Activated naive CD4-positive, alpha-beta T cell treated with anti-CD3 and anti-CD28 coated beads, Interleukin-2, amount 10 ng/mL, durations not matched to agents 7 days and 5 days (primary cell): Measurements from ENCODE around the gene PKD1.
"Not testable (repeated sequence)": the region's sequence is repeated elsewhere in the genome, so short reads cannot be mapped to it uniquely, and the experiment has no call there.

ENCODE experiments used
- CTCF ChIA-PET: fragments of 350-600 bp; sonication (Branson Sonifier 250); formaldehyde crosslinking; loops from one replicate; lab custom pipeline; 2021; ENCODE audit warnings: antibody characterized with exemption; lab: Charles Lee
- DNase-seq: peaks from one replicate; pipeline ENCODE4 v3.0.0-alpha.2; 2020
- H3K27ac Mint-ChIP-seq: one replicate; pipeline ENCODE4 v1.8.0; 2021; ENCODE audit warnings: mild to moderate bottlenecking, moderate library complexity, mixed read lengths
- H3K27me3 Mint-ChIP-seq: one replicate; pipeline ENCODE4 v1.8.0; 2021; ENCODE audit warnings: mild to moderate bottlenecking, mixed read lengths
- H3K36me3 Mint-ChIP-seq: one replicate; pipeline ENCODE4 v1.8.0; 2021; ENCODE audit warnings: mixed read lengths
- H3K4me1 Mint-ChIP-seq: one replicate; pipeline ENCODE4 v1.8.0; 2021; ENCODE audit warnings: mixed read lengths
- H3K4me3 Mint-ChIP-seq: one replicate; pipeline ENCODE4 v1.8.0; 2021; ENCODE audit warnings: mild to moderate bottlenecking, moderate library complexity, mixed read lengths
- H3K9me3 Mint-ChIP-seq: one replicate; pipeline ENCODE4 v1.8.0; 2021; ENCODE audit warnings: mixed read lengths

Gene PKD1

GRCh38 chr16:2150418-2151187 lies 14.9 kb upstream of the PKD1 start:
- no peaks in the 10 kb centered on the region for H3K9me3 Mint-ChIP-seq
- no peak overlapping the region for H3K4me3 Mint-ChIP-seq
- CTCF ChIA-PET, result interaction anchor here (0.6 to 1.0 kb wide), 4 partner anchors 10 to 351 kb away, joined by 3 to 4 read pairs (median 3); no protein-coding TSS in a partner anchor
- H3K27me3 Mint-ChIP-seq, result peaks cover 42% of the 10 kb centered on the region
- no peak overlapping the region for H3K27ac Mint-ChIP-seq
- peaks cover 18% of the 10 kb centered on the region for H3K36me3 Mint-ChIP-seq
- DNase-seq, result no peak
- H3K4me1 Mint-ChIP-seq, result peaks cover 37% of the 10 kb centered on the region

GRCh38 chr16:2149630-2150417 lies 14.1 kb upstream of the PKD1 start:
- H3K27ac Mint-ChIP-seq, result no peak overlapping the region
- peaks cover 37% of the 10 kb centered on the region for H3K4me1 Mint-ChIP-seq
- H3K27me3 Mint-ChIP-seq, result peaks cover 44% of the 10 kb centered on the region
- H3K9me3 Mint-ChIP-seq, result no peaks in the 10 kb centered on the region
- H3K4me3 Mint-ChIP-seq, result no peak overlapping the region
- DNase-seq, result no peak
- CTCF ChIA-PET, result interaction anchor here (1.0 to 1.5 kb wide), 2 partner anchors 9 kb away, joined by 4 to 6 read pairs; no protein-coding TSS in a partner anchor
- peaks cover 17% of the 10 kb centered on the region for H3K36me3 Mint-ChIP-seq

GRCh38 chr16:2148714-2149629 lies 13.3 kb upstream of the PKD1 start:
- Mint-ChIP-seq H3K27ac (no peak overlapping the region), H3K27me3 (peaks cover 45% of the 10 kb centered on the region), H3K4me3 (peak overlapping the region; percentile 33), H3K36me3 (peaks cover 10% of the 10 kb centered on the region), H3K9me3 (no peaks in the 10 kb centered on the region), H3K4me1 (peaks cover 32% of the 10 kb centered on the region)
- CTCF ChIA-PET, result interaction anchor here (1.5 to 2.3 kb wide), 2 partner anchors 8 to 144 kb away, joined by 6 to 10 read pairs; no protein-coding TSS in a partner anchor
- DNase-seq, result peak; percentile 53

- H3K4me3 Mint-ChIP-seq, result peak within 1 kb of the TSS; percentile 33
- H3K27me3 Mint-ChIP-seq, result peaks cover 53% of the 10 kb centered on the region
- peaks cover 23% of the 10 kb centered on the region for H3K4me1 Mint-ChIP-seq
- CTCF ChIA-PET, result interaction anchor here (0.9 to 2.3 kb wide), 5 partner anchors 7 to 143 kb away, joined by 3 to 10 read pairs (median 6); no protein-coding TSS in a partner anchor
- H3K9me3 Mint-ChIP-seq, result no peaks in the 10 kb centered on the region
- peak; percentile 75 for DNase-seq
- H3K27ac Mint-ChIP-seq, result no peak within 1 kb of the TSS
- peaks cover 6% of the 10 kb centered on the region for H3K36me3 Mint-ChIP-seq
Measured at GRCh38 chr16:2147981-2148671, 12.4 kb upstream of the PKD1 start, which contains the start of gene RAB26. TSS of gene RAB26 (plus strand) at chr16:2148625. CDS start at chr16:2148784, 159 bp downstream.

- Mint-ChIP-seq H3K27me3 (peaks cover 58% of the 10 kb centered on the region), H3K4me3 (no peak overlapping the region), H3K36me3 (peaks cover 6% of the 10 kb centered on the region), H3K4me1 (peaks cover 19% of the 10 kb centered on the region), H3K27ac (no peak overlapping the region), H3K9me3 (no peaks in the 10 kb centered on the region)
- no peak for DNase-seq
- CTCF ChIA-PET, result interaction anchor here (0.9 to 2.3 kb wide), 5 partner anchors 41 to 143 kb away, joined by 3 to 10 read pairs (median 4); no protein-coding TSS in a partner anchor
Measured at GRCh38 chr16:2147378-2147777, 11.7 kb upstream of the PKD1 start.

- H3K4me3 Mint-ChIP-seq, result no peak overlapping the region
- no peak for DNase-seq
- CTCF ChIA-PET, result interaction anchor here (1.0 kb wide), 1 partner anchor 124 kb away, joined by 4 read pairs; no protein-coding TSS in a partner anchor
- H3K4me1 Mint-ChIP-seq, result peaks cover 7% of the 10 kb centered on the region
- H3K27me3 Mint-ChIP-seq, result peaks cover 63% of the 10 kb centered on the region
- H3K36me3 Mint-ChIP-seq, result no peaks in the 10 kb centered on the region
- H3K27ac Mint-ChIP-seq, result no peak overlapping the region
- H3K9me3 Mint-ChIP-seq, result no peaks in the 10 kb centered on the region
Measured at GRCh38 chr16:2145843-2146242, 10.1 kb upstream of the PKD1 start.

- Mint-ChIP-seq H3K4me3 (no peak overlapping the region), H3K27me3 (peaks cover 61% of the 10 kb centered on the region), H3K9me3 (no peaks in the 10 kb centered on the region), H3K27ac (no peak overlapping the region), H3K4me1 (peaks cover 10% of the 10 kb centered on the region), H3K36me3 (no peaks in the 10 kb centered on the region)
- CTCF ChIA-PET, result interaction anchor here (0.7 kb wide), 1 partner anchor 122 kb away, joined by 3 read pairs; no protein-coding TSS in a partner anchor
- no peak for DNase-seq
Measured at GRCh38 chr16:2143878-2144485, 8.3 kb upstream of the PKD1 start.

GRCh38 chr16:2142942-2143877 lies 7.5 kb upstream of the PKD1 start:
- DNase-seq, result no peak
- Mint-ChIP-seq H3K27me3 (peaks cover 64% of the 10 kb centered on the region), H3K36me3 (no peaks in the 10 kb centered on the region), H3K4me1 (peaks cover 11% of the 10 kb centered on the region), H3K9me3 (no peaks in the 10 kb centered on the region), H3K4me3 (no peak overlapping the region), H3K27ac (no peak overlapping the region)
- CTCF ChIA-PET, result interaction anchor here (0.7 kb wide), 1 partner anchor 121 kb away, joined by 3 read pairs; no protein-coding TSS in a partner anchor

GRCh38 chr16:2135071-2135470 lies 627 bp downstream of the PKD1 start:
- H3K36me3 Mint-ChIP-seq, H3K9me3 Mint-ChIP-seq, CTCF ChIA-PET, H3K27ac Mint-ChIP-seq: not testable (repeated sequence)
- Mint-ChIP-seq H3K4me1 (peaks cover 18% of the 10 kb centered on the region), H3K4me3 (peak overlapping the region; percentile 68), H3K27me3 (peaks cover 32% of the 10 kb centered on the region)
- DNase-seq, result peak; percentile 47

- CTCF ChIA-PET, DNase-seq, H3K36me3 Mint-ChIP-seq, H3K9me3 Mint-ChIP-seq, H3K4me3 Mint-ChIP-seq, H3K27ac Mint-ChIP-seq: not testable (repeated sequence)
- Mint-ChIP-seq H3K27me3 (peaks cover 19% of the 10 kb centered on the region), H3K4me1 (peaks cover 14% of the 10 kb centered on the region)
Measured at GRCh38 chr16:2133797-2134196, 1.9 kb downstream of the PKD1 start.

- H3K4me3 Mint-ChIP-seq, CTCF ChIA-PET, DNase-seq, H3K36me3 Mint-ChIP-seq, H3K9me3 Mint-ChIP-seq, H3K27ac Mint-ChIP-seq, H3K27me3 Mint-ChIP-seq: not testable (repeated sequence)
- peaks cover 12% of the 10 kb centered on the region for H3K4me1 Mint-ChIP-seq
Measured at GRCh38 chr16:2129890-2130447, 5.7 kb downstream of the PKD1 start.
